Colonic mucosa (tissue), 4 donors: ENCODE measurements around the gene SH2D7. TPM values are rescaled to one million over a fixed set of nuclear protein-coding genes. Genes with fewer than 3 reads are reported as not detected.
A peak's percentile ranks its signal among the peaks of the same experiment; 100 is the strongest.
"Not testable (repeated sequence)": the region's sequence is repeated elsewhere in the genome, so short reads cannot be mapped to it uniquely, and the experiment has no call there.

Source experiments
- DNase-seq: peaks from one replicate; pipeline ENCODE4 v3.0.0-alpha.2; 2020
- H3K27ac ChIP-seq: fragments of 200-600 bp; one replicate; pipeline ENCODE4 v1.8.0; 2021
- H3K27me3 ChIP-seq: fragments of 200-600 bp; one replicate; pipeline ENCODE4 v1.8.0; 2021
- H3K36me3 ChIP-seq: fragments of 200-600 bp; one replicate; pipeline ENCODE4 v1.8.0; 2021
- H3K4me1 ChIP-seq: fragments of 200-600 bp; one replicate; pipeline ENCODE4 v1.8.0; 2021; ENCODE audit warnings: mild to moderate bottlenecking
- H3K4me3 ChIP-seq: fragments of 200-600 bp; one replicate; pipeline ENCODE4 v1.8.0; 2021
- H3K9ac ChIP-seq, 2 donors: one replicate each; pipeline ENCODE4 v1.7.0; 2013; ENCODE audit warnings: control low read depth in 2 of 2, low read depth in 2 of 2, low read length in 2 of 2
- H3K9me3 ChIP-seq: fragments of 200-600 bp; one replicate; pipeline ENCODE4 v1.8.0; 2021
- CTCF ChIP-seq: fragments of 200-600 bp; IDR thresholded peaks from one replicate; pipeline ENCODE4 v1.8.0; 2022; ENCODE audit warnings: antibody characterized with exemption, mild to moderate bottlenecking
- intact Hi-C: fragments of 100-400 bp; cut with DNase I; formaldehyde crosslinking; loops from one replicate; pipeline ENCODE4 v1.14.1; 2022
- total RNA-seq, 2 donors: library from RNA; stranded (reverse); fragmentation: NEBNext Ultra II Directional in 1 of 2; extraction: Animal tissue kit (Norgen Biotek cat#: 25700) in 1 of 2; gene quantifications; one replicate each; pipeline ENCODE4 v1.2.1, GENCODE V29; 2021
- donor health status: healthy.
- donor health status: DM: no; HTN: no; CAD: no.
- donor health status: DM: no; HTN: no; CAD: no.

SH2D7 gene
- total RNA-seq, 2 donors from 2014 or later = 0.58 to 1.6 TPM

DNA sequence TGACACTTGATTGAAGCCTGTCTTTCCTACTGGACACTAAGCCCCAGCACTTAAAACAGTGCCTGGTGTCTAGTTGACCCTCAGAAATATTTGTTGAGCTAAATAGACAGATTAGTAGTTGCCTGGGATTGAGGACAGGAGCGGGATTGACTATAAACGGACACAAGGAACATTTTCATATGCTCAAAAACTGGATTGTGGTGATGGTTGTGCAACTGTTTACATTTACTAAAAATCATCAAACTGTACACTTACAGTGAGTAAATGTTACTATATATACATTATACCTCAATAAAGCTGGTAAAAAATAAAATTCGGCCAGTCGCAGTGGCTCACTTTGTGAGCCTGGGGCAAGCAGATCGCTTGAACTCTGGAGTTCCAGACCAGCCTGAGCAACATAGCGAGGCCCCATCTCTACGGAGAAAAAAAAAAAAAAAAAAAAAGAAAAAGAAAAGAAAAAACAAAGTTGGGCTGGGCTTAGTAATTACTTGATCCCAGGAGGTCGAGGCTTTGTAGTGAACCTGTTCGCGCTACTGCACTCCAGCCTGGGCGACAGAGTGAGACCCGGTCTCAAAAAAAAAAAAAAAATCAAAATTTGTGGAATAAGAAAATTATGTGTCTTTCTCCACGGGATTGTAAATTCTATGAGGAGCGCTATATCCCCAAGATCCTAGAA is 56.2 kb downstream of the SH2D7 start:
- Histone ChIP-seq H3K9ac (peak overlapping the region in 1 of 2 donors; percentile 68), H3K4me1 (peaks cover 6% of the 10 kb centered on the region), H3K4me3 (peak overlapping the region; percentile 94), H3K9me3 (no peaks in the 10 kb centered on the region), H3K27me3 (no peaks in the 10 kb centered on the region), H3K36me3 (no peaks in the 10 kb centered on the region), H3K27ac (peak overlapping the region; percentile 34)
- intact Hi-C loops = no loop called here
- no peak for TF ChIP-seq CTCF
- no peak for DNase-seq

- Histone ChIP-seq H3K36me3 (no peaks in the 10 kb centered on the region), H3K27me3 (no peaks in the 10 kb centered on the region), H3K27ac (peak within 1 kb of the TSS; percentile 83), H3K4me3 (peak within 1 kb of the TSS; percentile 94), H3K4me1 (peaks cover 6% of the 10 kb centered on the region), H3K9me3 (no peaks in the 10 kb centered on the region), H3K9ac (peak within 1 kb of the TSS; percentile 92 to 98)
- DNase-seq = peak; percentile 100
- intact Hi-C loops = no loop called here
- TF ChIP-seq CTCF = no peak
These were observed 56.9 kb downstream of the SH2D7 start, which contains the start of gene IDH3A for GRCh38 chr15:78149068-78149804. IDH3A (plus strand) TSS chr15:78149362; CDS start chr15:78149404, 42 bp downstream.

- H3K27me3 ChIP-seq = no peaks in the 10 kb centered on the region
- TF ChIP-seq CTCF = no peak
- H3K4me3 ChIP-seq = peak overlapping the region; percentile 94
- peak; percentile 55 for DNase-seq
- H3K9me3 ChIP-seq = no peaks in the 10 kb centered on the region
- intact Hi-C loops = no loop called here
- H3K9ac ChIP-seq = peak overlapping the region; percentile 92 to 98
- peaks cover 6% of the 10 kb centered on the region for H3K4me1 ChIP-seq
- no peaks in the 10 kb centered on the region for H3K36me3 ChIP-seq
- peak overlapping the region; percentile 83 for H3K27ac ChIP-seq
These were observed 57.7 kb downstream of the SH2D7 start for GRCh38 chr15:78149805-78150751.

GRCh38 chr15:78151075-78151474 is 58.7 kb downstream of the SH2D7 start:
- DNase-seq, H3K4me1 ChIP-seq, intact Hi-C loops, H3K36me3 ChIP-seq, H3K9me3 ChIP-seq, H3K27me3 ChIP-seq, H3K4me3 ChIP-seq, H3K27ac ChIP-seq: not testable (repeated sequence)
- peak overlapping the region in 1 of 2 donors; percentile 63 for H3K9ac ChIP-seq

Other genes starting within 250 kb of the SH2D7 start
- 10 to 100 TPM; 35.9 to 49.1 TPM for gene TBC1D2B, start 14.8 kb upstream of the SH2D7 start, total RNA-seq
- gene CIB2, start 38.9 kb downstream of the SH2D7 start, total RNA-seq = 10 to 100 TPM in 1 of 2 donors, 1 to 10 TPM in 1; 6.8 to 14.6 TPM
- 100 to 1,000 TPM; 203 to 264 TPM for gene IDH3A, start 56.8 kb downstream of the SH2D7 start, total RNA-seq
- under 1 TPM; 0.58 to 0.59 TPM for gene ACSBG1, start 142.0 kb downstream of the SH2D7 start, total RNA-seq
- gene DNAJA4, start 172.0 kb downstream of the SH2D7 start, total RNA-seq = 10 to 100 TPM; 42.6 to 54.5 TPM
- gene SKIC8, start 207.0 kb downstream of the SH2D7 start, total RNA-seq = 10 to 100 TPM; 35.9 to 47.0 TPM
- 1 to 10 TPM; 1.3 to 1.5 TPM for gene CRABP1, start 247.8 kb downstream of the SH2D7 start, total RNA-seq